ENCODE data around the gene IFNAR1.
"Not testable (repeated sequence)": the region's sequence is repeated elsewhere in the genome, so short reads cannot be mapped to it uniquely, and the experiment has no call there.

- TF ChIP-seq CTCF (IDR thresholded peaks at IDR 0.05 in 8 of 11, conservative IDR thresholded peaks at IDR 0.05 in 3 of 11); POLR2A (IDR thresholded peaks at IDR 0.05): not testable (repeated sequence)
These were observed 56.6 kb downstream of the IFNAR1 start for GRCh38 chr21:33381381-33381780.

Measured in spleen (tissue), 7 donors.